Endodermal cell (in vitro differentiated cells): ENCODE results near the gene COTL1. TPM values are rescaled to one million over a fixed set of nuclear protein-coding genes. Genes with fewer than 3 reads are reported as not detected.

Experiments
- DNase-seq: peaks from one replicate; pipeline ENCODE4 v3.0.0-alpha.2; 2017
- H3K27ac ChIP-seq: 2 replicates; pipeline ENCODE4 v1.5.1; 2013; ENCODE audit warnings: mild to moderate bottlenecking, low read depth, low read length, moderate library complexity
- H3K27me3 ChIP-seq: 2 replicates; pipeline ENCODE4 v1.6.1; 2013; ENCODE audit warnings: mild to moderate bottlenecking, low read length, moderate library complexity; ENCODE audit not compliant: insufficient read depth, control insufficient read depth, poor library complexity, severe bottlenecking
- H3K36me3 ChIP-seq: 2 replicates; pipeline ENCODE4 v1.7.0; 2013; ENCODE audit warnings: mild to moderate bottlenecking, low read length, moderate library complexity; ENCODE audit not compliant: control insufficient read depth, insufficient read depth
- H3K4me1 ChIP-seq: one replicate; pipeline ENCODE4 v1.7.0; 2013; ENCODE audit warnings: low read length; ENCODE audit not compliant: control insufficient read depth, insufficient read depth
- H3K4me3 ChIP-seq: 2 replicates; pipeline ENCODE4 v1.5.1; 2013; ENCODE audit warnings: mild to moderate bottlenecking, low read length, moderate library complexity
- H3K9ac ChIP-seq: 2 replicates; pipeline ENCODE4 v1.6.1; 2013; ENCODE audit warnings: mild to moderate bottlenecking, low read length, moderate library complexity; ENCODE audit not compliant: poor library complexity, severe bottlenecking; ENCODE audit errors: extremely low read depth
- H3K9me3 ChIP-seq: 2 replicates; pipeline ENCODE4 v1.6.1; 2013; ENCODE audit warnings: mild to moderate bottlenecking, low read length, moderate library complexity; ENCODE audit not compliant: control insufficient read depth
- H3K27ac Mint-ChIP-seq: 2 replicates; pipeline ENCODE4 v1.8.0; 2020; ENCODE audit warnings: mixed read lengths
- H3K27me3 Mint-ChIP-seq: 2 replicates; pipeline ENCODE4 v1.8.0; 2021; ENCODE audit warnings: mild to moderate bottlenecking, mixed read lengths; ENCODE audit not compliant: insufficient read depth
- H3K36me3 Mint-ChIP-seq: 2 replicates; pipeline ENCODE4 v1.8.0; 2020; ENCODE audit warnings: low read depth, mixed read lengths
- H3K4me1 Mint-ChIP-seq: 2 replicates; pipeline ENCODE4 v1.8.0; 2020; ENCODE audit warnings: mixed read lengths
- H3K4me3 Mint-ChIP-seq: 2 replicates; pipeline ENCODE4 v1.8.0; 2020; ENCODE audit warnings: mild to moderate bottlenecking, moderate library complexity, mixed read lengths
- H3K9me3 Mint-ChIP-seq: 2 replicates; pipeline ENCODE4 v1.8.0; 2020; ENCODE audit warnings: mild to moderate bottlenecking, mixed read lengths
- WGBS, 2 experiments: methylation state at CpG; one replicate each; pipeline versions ENCODE4 v1.1.5 to v1.1.7; 2013; ENCODE audit warnings: missing lambda C conversion rate in 2 of 2, mixed read lengths in 1 of 2; ENCODE audit not compliant: insufficient coverage in 1 of 2, insufficient read length in 1 of 2; 5-methylcytosine and 5-hydroxymethylcytosine counted together
- long read RNA-seq, 4 experiments: library from polyadenylated mRNA in 2 of 4; library from RNA in 1 of 4; library from capped mRNA in 1 of 4; stranded (forward) in 3 of 4; unstranded in 1 of 4; transcript quantifications; one replicate each; pipeline ENCODE4 v2.0.0, GENCODE V29; 2020 to 2021; ENCODE audit warnings: inconsistent platforms in 1 of 4
- polyA plus RNA-seq, 2 experiments: library from polyadenylated mRNA; stranded (reverse); fragments of 50-300 nt; gene quantifications; one replicate each; pipeline ENCODE4 v1.2.3, GENCODE V29; 2013
- total RNA-seq, 2 donors: library from RNA; stranded (reverse); fragmentation: NEBNext Ultra II Directional in 1 of 2; extraction: Animal tissue kit (Norgen Biotek cat#: 25700) in 1 of 2; gene quantifications; 2 replicates in 1 of 2; 3 replicates in 1 of 2; pipeline ENCODE4 v1.2.1, GENCODE V29; 2021
- TF ChIP-seq, protein P1 (sequence below): fragments of 200-600 bp; sonication (generic); conservative IDR thresholded peaks from 2 replicates; pipeline ENCODE4 v1.5.0; 2021; ENCODE audit warnings: antibody characterized with exemption, mild to moderate bottlenecking

Gene COTL1, protein sequence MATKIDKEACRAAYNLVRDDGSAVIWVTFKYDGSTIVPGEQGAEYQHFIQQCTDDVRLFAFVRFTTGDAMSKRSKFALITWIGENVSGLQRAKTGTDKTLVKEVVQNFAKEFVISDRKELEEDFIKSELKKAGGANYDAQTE
- total RNA-seq: 10 to 100 TPM; 33.4 to 34.9 TPM
- 191 TPM for polyA plus RNA-seq (2013, experiment 1 of 2)
- polyA plus RNA-seq (2013, experiment 2 of 2): 190 TPM
- long read RNA-seq, experiment 1, transcript COTL1-201 (4 exons, 1,843 nt): major isoform, 6 of 17 reads
- long read RNA-seq, experiment 1, partial matches to known transcripts: 7 of 17 reads
- long read RNA-seq, experiment 1, other reads (novel, unspliced or antisense): 0 of 17 reads
- long read RNA-seq, experiment 2, transcript COTL1-201 (4 exons, 1,843 nt): major isoform, 52 of 56 reads
- long read RNA-seq, experiment 2, partial matches to known transcripts: 2 of 56 reads
- long read RNA-seq, experiment 2, other reads (novel, unspliced or antisense): 2 of 56 reads
- long read RNA-seq, experiment 3, transcript COTL1-201 (4 exons, 1,843 nt): major isoform, 352 of 366 reads
- long read RNA-seq, experiment 3, partial matches to known transcripts: 13 of 366 reads
- long read RNA-seq, experiment 3, other reads (novel, unspliced or antisense): 0 of 366 reads
- long read RNA-seq, experiment 4: 0 reads

DNA sequence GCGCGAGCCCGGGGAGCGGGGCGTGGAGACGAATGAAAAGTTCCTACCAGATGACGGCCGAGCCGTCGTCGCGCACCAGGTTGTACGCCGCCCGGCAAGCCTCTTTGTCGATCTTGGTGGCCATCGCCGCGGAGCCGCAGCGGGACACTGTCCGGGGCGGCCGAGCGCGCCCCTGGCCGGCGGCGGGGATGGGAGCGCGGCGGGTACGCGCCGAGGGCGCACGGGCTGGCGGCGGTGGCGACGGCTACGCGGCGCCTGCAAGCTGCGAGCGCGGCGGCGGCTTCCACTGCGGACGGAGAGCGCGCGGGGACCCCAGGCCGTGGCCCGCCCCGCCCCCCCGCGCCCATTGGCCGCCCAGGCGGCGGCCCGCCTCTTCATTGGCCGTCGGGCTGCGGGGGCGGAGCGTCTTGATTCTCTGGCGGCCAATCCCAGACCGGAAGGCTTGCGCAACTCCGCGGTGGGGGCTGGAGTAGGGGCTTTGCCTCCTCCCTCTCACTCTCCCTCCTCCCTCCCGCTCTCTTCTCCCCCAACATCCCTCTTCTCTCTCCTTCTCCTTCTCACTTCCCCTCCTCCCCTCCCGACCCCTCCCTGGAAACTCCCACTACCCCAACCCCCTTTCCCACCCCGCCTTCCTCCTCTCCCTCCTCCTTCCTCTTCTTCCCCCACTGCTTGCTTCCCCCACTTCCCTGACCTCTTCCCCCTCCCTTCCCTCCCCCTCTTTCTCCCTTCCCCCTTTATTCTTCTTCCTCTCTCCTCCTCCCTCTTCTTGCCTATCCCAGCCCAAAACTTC lies at the start of gene COTL1:
Gene COTL1 (minus strand): TSS at position 288 of the 790 bp plus-strand sequence. CDS start 164 bp downstream, at position 124.
- H3K36me3 Mint-ChIP-seq: no peaks in the 10 kb centered on the region
- peak within 1 kb of the TSS; percentile 93 for H3K27ac Mint-ChIP-seq
- H3K9me3 ChIP-seq: no peaks in the 10 kb centered on the region
- H3K27me3 Mint-ChIP-seq: peaks cover 22% of the 10 kb centered on the region
- H3K4me1 ChIP-seq: no peaks in the 10 kb centered on the region
- 0 to 1% methylated on average over 17 to 75 of the region's 76 CpGs for WGBS, 2 experiments
- H3K4me3 ChIP-seq: peak within 1 kb of the TSS; percentile 87
- H3K9me3 Mint-ChIP-seq: no peaks in the 10 kb centered on the region
- H3K4me3 Mint-ChIP-seq: peak within 1 kb of the TSS; percentile 78
- peak; percentile 97 for DNase-seq
- peaks cover 13% of the 10 kb centered on the region for H3K27me3 ChIP-seq
- peaks cover 15% of the 10 kb centered on the region for H3K4me1 Mint-ChIP-seq
- H3K36me3 ChIP-seq: no peaks in the 10 kb centered on the region
- peak within 1 kb of the TSS; percentile 39 for H3K9ac ChIP-seq
- TF ChIP-seq, protein P1, sequence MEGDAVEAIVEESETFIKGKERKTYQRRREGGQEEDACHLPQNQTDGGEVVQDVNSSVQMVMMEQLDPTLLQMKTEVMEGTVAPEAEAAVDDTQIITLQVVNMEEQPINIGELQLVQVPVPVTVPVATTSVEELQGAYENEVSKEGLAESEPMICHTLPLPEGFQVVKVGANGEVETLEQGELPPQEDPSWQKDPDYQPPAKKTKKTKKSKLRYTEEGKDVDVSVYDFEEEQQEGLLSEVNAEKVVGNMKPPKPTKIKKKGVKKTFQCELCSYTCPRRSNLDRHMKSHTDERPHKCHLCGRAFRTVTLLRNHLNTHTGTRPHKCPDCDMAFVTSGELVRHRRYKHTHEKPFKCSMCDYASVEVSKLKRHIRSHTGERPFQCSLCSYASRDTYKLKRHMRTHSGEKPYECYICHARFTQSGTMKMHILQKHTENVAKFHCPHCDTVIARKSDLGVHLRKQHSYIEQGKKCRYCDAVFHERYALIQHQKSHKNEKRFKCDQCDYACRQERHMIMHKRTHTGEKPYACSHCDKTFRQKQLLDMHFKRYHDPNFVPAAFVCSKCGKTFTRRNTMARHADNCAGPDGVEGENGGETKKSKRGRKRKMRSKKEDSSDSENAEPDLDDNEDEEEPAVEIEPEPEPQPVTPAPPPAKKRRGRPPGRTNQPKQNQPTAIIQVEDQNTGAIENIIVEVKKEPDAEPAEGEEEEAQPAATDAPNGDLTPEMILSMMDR: no peak
- peak within 1 kb of the TSS; percentile 25 for H3K27ac ChIP-seq

DNA sequence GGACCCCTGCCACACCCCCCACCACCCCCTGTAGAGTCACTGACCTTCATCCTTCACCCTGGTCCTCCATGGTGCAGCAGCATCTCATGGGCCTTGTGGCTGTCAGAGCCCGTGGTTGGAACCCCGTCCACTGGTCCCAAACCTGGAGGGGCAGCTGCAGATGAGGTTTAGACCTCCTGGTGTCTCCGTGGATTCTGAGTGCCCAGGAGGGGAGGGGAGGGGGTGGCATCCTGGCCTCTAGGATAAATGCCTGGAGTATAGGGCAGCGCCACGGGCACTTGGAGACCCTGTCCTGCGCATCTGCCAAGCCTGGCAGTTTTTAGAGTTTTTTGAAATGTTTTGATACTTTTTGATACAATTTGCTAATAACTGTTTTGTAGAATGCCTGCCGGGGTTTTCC lies 48.0 kb upstream of the COTL1 start:
- no peak overlapping the region for H3K27ac ChIP-seq
- TF ChIP-seq, protein P1: no peak
- H3K4me1 ChIP-seq: no peaks in the 10 kb centered on the region
- Mint-ChIP-seq H3K27ac (no peak overlapping the region), H3K36me3 (peaks cover 36% of the 10 kb centered on the region), H3K9me3 (no peaks in the 10 kb centered on the region), H3K4me3 (no peak overlapping the region), H3K27me3 (no peaks in the 10 kb centered on the region), H3K4me1 (peaks cover 19% of the 10 kb centered on the region)
- H3K4me3 ChIP-seq: no peak overlapping the region
- H3K36me3 ChIP-seq: peaks cover 36% of the 10 kb centered on the region
- no peak overlapping the region for H3K9ac ChIP-seq
- DNase-seq: no peak
- 93 to 100% methylated on average over 5 to 7 of the region's 7 CpGs for WGBS, 2 experiments
- no peaks in the 10 kb centered on the region for H3K27me3 ChIP-seq
- no peaks in the 10 kb centered on the region for H3K9me3 ChIP-seq

DNA sequence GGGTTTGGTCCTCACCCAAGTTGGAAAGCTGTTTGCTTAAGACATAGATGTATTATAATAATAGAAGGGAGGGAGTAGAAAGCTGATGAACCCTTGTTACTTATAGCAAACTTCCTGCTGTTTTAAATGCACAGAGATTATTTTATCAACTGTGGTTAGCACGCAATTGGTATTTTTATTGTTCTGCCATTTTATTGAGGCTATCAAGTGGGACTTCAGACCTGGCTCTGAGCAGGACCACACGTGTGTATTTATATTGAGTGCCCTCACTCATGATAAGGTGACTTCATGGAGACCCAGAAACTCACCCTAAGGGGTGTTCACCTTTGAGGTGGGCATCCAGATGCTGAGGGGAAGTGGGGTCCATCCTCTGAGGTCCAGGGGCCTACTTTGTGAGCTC lies 47.5 kb upstream of the COTL1 start:
- Histone ChIP-seq H3K9ac (no peak overlapping the region), H3K9me3 (no peaks in the 10 kb centered on the region), H3K36me3 (peaks cover 37% of the 10 kb centered on the region), H3K4me3 (no peak overlapping the region), H3K27me3 (no peaks in the 10 kb centered on the region), H3K4me1 (no peaks in the 10 kb centered on the region), H3K27ac (no peak overlapping the region)
- no peaks in the 10 kb centered on the region for H3K9me3 Mint-ChIP-seq
- no peak overlapping the region for H3K27ac Mint-ChIP-seq
- no peaks in the 10 kb centered on the region for H3K27me3 Mint-ChIP-seq
- H3K36me3 Mint-ChIP-seq: peaks cover 38% of the 10 kb centered on the region
- TF ChIP-seq, protein P1: no peak
- no peak for DNase-seq
- no peak overlapping the region for H3K4me3 Mint-ChIP-seq
- peaks cover 19% of the 10 kb centered on the region for H3K4me1 Mint-ChIP-seq
- 79 to 81% methylated on average over 2 of the region's 2 CpGs for WGBS, 2 experiments
